Keratinocyte (primary cell): ENCODE results near the gene EFCAB12. TPM values are rescaled to one million over a fixed set of nuclear protein-coding genes. Genes with fewer than 3 reads are reported as not detected.

Source experiments
- DNase-seq: peaks from one replicate; pipeline ENCODE4 v3.0.0-alpha.2; 2011; ENCODE audit warnings: low read depth, missing footprints, low spot score
- FAIRE-seq: peaks from 2 replicates; lab custom pipeline; 2011; peaks lifted over from hg19 to GRCh38; lab: Jason Lieb, UNC
- H2AFZ ChIP-seq: 2 replicates; pipeline ENCODE4 v1.6.0; 2012; ENCODE audit warnings: low read length, control low read depth, inconsistent platforms; ENCODE audit not compliant: control insufficient read depth
- H3K27ac ChIP-seq: 2 replicates; pipeline ENCODE4 v1.5.1; 2011; ENCODE audit warnings: low read length; ENCODE audit not compliant: control insufficient read depth, insufficient read depth
- H3K27me3 ChIP-seq: 3 replicates; pipeline ENCODE4 v1.6.0; 2011; ENCODE audit warnings: low read length; ENCODE audit not compliant: control insufficient read depth, insufficient read depth; ENCODE audit errors: extremely low read depth
- H3K36me3 ChIP-seq, 2 experiments: 2 replicates in 1 of 2; 3 replicates in 1 of 2; pipeline ENCODE4 v1.5.1; 2011; ENCODE audit warnings: low read length in 2 of 2, mild to moderate bottlenecking in 1 of 2; ENCODE audit not compliant: control insufficient read depth in 2 of 2, insufficient read depth in 2 of 2; ENCODE audit errors: extremely low read depth in 1 of 2
- H3K4me1 ChIP-seq: 3 replicates; pipeline ENCODE4 v1.5.1; 2011; ENCODE audit warnings: low read length; ENCODE audit not compliant: control insufficient read depth, insufficient read depth; ENCODE audit errors: extremely low read depth
- H3K4me2 ChIP-seq: 3 replicates; pipeline ENCODE4 v1.6.0; 2011; ENCODE audit warnings: low read depth, low read length; ENCODE audit not compliant: control insufficient read depth, insufficient read depth; ENCODE audit errors: extremely low read depth
- H3K4me3 ChIP-seq, 3 experiments: fragments of 200-600 bp in 1 of 3; sonication (generic) in 1 of 3; 2 replicates in 2 of 3; 3 replicates in 1 of 3; pipeline ENCODE4 v1.5.1; 2011 to 2016; ENCODE audit warnings: low read length in 3 of 3, mild to moderate bottlenecking in 3 of 3, control low read depth in 2 of 3, inconsistent platforms in 1 of 3, low read depth in 1 of 3, mixed read lengths in 1 of 3, mixed run types in 1 of 3, moderate library complexity in 1 of 3; ENCODE audit not compliant: control insufficient read depth in 2 of 3, insufficient read depth in 2 of 3; ENCODE audit errors: extremely low read depth in 1 of 3
- H3K79me2 ChIP-seq: 2 replicates; pipeline ENCODE4 v1.6.0; 2012; ENCODE audit warnings: low read length; ENCODE audit not compliant: control insufficient read depth, insufficient read depth
- H3K9ac ChIP-seq: 3 replicates; pipeline ENCODE4 v1.6.0; 2011; ENCODE audit warnings: low read length; ENCODE audit not compliant: control insufficient read depth, insufficient read depth; ENCODE audit errors: extremely low read depth
- H3K9me1 ChIP-seq: 3 replicates; pipeline ENCODE4 v1.6.0; 2011; ENCODE audit warnings: low read length; ENCODE audit not compliant: control insufficient read depth, insufficient read depth; ENCODE audit errors: extremely low read depth
- H3K9me3 ChIP-seq: 2 replicates; pipeline ENCODE4 v1.5.1; 2012; ENCODE audit warnings: low read depth, low read length; ENCODE audit not compliant: control insufficient read depth
- H4K20me1 ChIP-seq: 3 replicates; pipeline ENCODE4 v1.6.0; 2011; ENCODE audit warnings: low read length; ENCODE audit not compliant: control insufficient read depth, insufficient read depth; ENCODE audit errors: extremely low read depth
- EZH2 ChIP-seq: IDR thresholded peaks from one replicate; pipeline ENCODE4 v1.6.1; 2012; ENCODE audit warnings: inconsistent platforms, mild to moderate bottlenecking, low read length, moderate library complexity
- dilution Hi-C: fragments of 300-500 bp; cut with MboI; formaldehyde crosslinking; loops from one replicate; pipeline ENCODE4 v1.7.0; 2020; ENCODE audit warnings: low sequenced_read_pairs; ENCODE audit not compliant: extremely low pct_ligation_motif_present
- polyA plus RNA-seq, 5 experiments: library from polyadenylated mRNA; depleted of rRNA in 3 of 5; stranded (reverse) in 3 of 5; stranded (forward) in 1 of 5; unstranded in 1 of 5; fragments of >200 nt; gene quantifications; 1 replicate in 1 of 5; 2 replicates in 3 of 5; 3 replicates in 1 of 5; pipeline versions ENCODE4 v1.2.1 to v1.2.3, GENCODE V29; 2011 to 2012; ENCODE audit warnings: missing spikeins in 2 of 5, low read depth in 1 of 5, low replicate concordance in 1 of 5
- TF ChIP-seq, protein P1 (sequence below), 3 experiments: IDR thresholded peaks in 1 of 3; conservative IDR thresholded peaks in 1 of 3; optimal IDR thresholded peaks in 1 of 3; 2 replicates in 2 of 3; 3 replicates in 1 of 3; pipeline versions ENCODE3 to v1.5.1; 2011; ENCODE audit warnings: low read length in 3 of 3, mild to moderate bottlenecking in 3 of 3, moderate library complexity in 2 of 3, control low read depth in 1 of 3, inconsistent platforms in 1 of 3; ENCODE audit not compliant: insufficient read depth in 2 of 3; ENCODE audit errors: extremely low read depth in 1 of 3

EFCAB12 gene
- polyA plus RNA-seq, 1 donor (not counting 4 experiments of a cell fraction or from before 2014, with no cell fraction given), result 0.34 TPM

DNA sequence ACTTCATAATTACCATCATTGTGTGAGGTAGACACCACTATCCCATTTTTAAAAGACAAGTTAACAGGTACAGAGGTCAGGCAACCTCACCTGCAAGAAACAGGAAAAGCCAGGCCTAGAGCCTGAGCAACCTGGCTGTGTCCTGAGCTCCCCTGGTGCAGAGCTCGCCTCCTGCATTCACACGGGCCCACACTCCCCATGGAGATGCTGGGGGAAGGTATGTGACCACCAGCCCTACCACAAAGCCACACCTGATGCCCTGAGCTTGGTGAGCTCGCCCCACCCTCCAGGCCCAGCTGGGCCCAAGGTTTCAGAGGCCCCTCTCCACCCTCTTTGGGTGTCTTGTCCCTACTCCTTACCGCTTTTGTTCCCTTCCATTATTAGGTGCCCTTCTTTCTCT, 1.2 kb upstream of the EFCAB12 start:
- no peaks in the 10 kb centered on the region for H4K20me1 ChIP-seq
- no peak for FAIRE-seq
- peaks cover 12 to 28% of the 10 kb centered on the region in 2 experiments for H3K36me3 ChIP-seq
- peaks cover 25% of the 10 kb centered on the region for H3K4me1 ChIP-seq
- no peaks in the 10 kb centered on the region for H3K9me1 ChIP-seq
- H3K27ac ChIP-seq, result no peak overlapping the region
- H3K79me2 ChIP-seq, result no peaks in the 10 kb centered on the region
- no peak for DNase-seq
- no peak for TF ChIP-seq EZH2
- TF ChIP-seq, protein P1, sequence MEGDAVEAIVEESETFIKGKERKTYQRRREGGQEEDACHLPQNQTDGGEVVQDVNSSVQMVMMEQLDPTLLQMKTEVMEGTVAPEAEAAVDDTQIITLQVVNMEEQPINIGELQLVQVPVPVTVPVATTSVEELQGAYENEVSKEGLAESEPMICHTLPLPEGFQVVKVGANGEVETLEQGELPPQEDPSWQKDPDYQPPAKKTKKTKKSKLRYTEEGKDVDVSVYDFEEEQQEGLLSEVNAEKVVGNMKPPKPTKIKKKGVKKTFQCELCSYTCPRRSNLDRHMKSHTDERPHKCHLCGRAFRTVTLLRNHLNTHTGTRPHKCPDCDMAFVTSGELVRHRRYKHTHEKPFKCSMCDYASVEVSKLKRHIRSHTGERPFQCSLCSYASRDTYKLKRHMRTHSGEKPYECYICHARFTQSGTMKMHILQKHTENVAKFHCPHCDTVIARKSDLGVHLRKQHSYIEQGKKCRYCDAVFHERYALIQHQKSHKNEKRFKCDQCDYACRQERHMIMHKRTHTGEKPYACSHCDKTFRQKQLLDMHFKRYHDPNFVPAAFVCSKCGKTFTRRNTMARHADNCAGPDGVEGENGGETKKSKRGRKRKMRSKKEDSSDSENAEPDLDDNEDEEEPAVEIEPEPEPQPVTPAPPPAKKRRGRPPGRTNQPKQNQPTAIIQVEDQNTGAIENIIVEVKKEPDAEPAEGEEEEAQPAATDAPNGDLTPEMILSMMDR (optimal IDR thresholded peaks at IDR 0.05 in 1 of 3, IDR thresholded peaks at IDR 0.05 in 1 of 3, conservative IDR thresholded peaks at IDR 0.05 in 1 of 3; ENCODE audit: extremely low read depth in 1 of 3, insufficient read depth in 2 of 3, low read length in 3 of 3), result no peak
- no peaks in the 10 kb centered on the region for H3K27me3 ChIP-seq
- no peak overlapping the region for H3K4me2 ChIP-seq
- dilution Hi-C loops, result no loop called here
- H2AFZ ChIP-seq, result no peak overlapping the region
- H3K9me3 ChIP-seq, result no peaks in the 10 kb centered on the region
- H3K4me3 ChIP-seq, result no peak overlapping the region
- H3K9ac ChIP-seq, result no peak overlapping the region

DNA sequence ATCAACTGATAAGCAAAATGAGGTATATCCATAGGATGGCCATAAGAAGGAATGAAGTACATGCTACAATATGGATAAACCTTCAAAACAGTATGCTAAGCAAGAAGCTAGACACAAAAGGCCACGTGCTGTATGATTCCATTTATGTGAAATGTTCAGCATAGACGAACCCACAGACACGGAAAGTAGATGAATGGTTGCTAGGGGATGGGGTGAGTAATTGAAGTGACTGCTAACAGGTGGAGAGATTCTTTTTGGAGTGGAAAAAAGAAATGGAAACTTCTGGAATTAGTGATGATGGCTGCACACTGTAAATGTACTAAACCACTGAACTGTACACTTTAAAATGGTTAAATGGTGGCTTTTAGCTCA, 630 bp upstream of the EFCAB12 start:
- Histone ChIP-seq H3K9me3 (no peaks in the 10 kb centered on the region), H4K20me1 (no peaks in the 10 kb centered on the region), H3K4me1 (peaks cover 29% of the 10 kb centered on the region), H3K36me3 (peaks cover 12 to 24% of the 10 kb centered on the region in 2 experiments), H3K4me2 (peak overlapping the region; percentile 100), H3K27ac (peak overlapping the region; percentile 65), H3K9me1 (no peaks in the 10 kb centered on the region), H3K27me3 (no peaks in the 10 kb centered on the region), H3K9ac (no peak overlapping the region), H3K4me3 (no peak overlapping the region), H2AFZ (no peak overlapping the region), H3K79me2 (no peaks in the 10 kb centered on the region)
- FAIRE-seq (no peak), DNase-seq (no peak)
- no peak for TF ChIP-seq EZH2
- TF ChIP-seq, protein P1 (optimal IDR thresholded peaks at IDR 0.05 in 1 of 3, IDR thresholded peaks at IDR 0.05 in 1 of 3, conservative IDR thresholded peaks at IDR 0.05 in 1 of 3; ENCODE audit: extremely low read depth in 1 of 3, insufficient read depth in 2 of 3, low read length in 3 of 3), result no peak
- dilution Hi-C loops, result no loop called here
